GM19324 (cell line): Measurements from ENCODE around the gene SIRT7.
"Not testable (repeated sequence)": the region's sequence is repeated elsewhere in the genome, so short reads cannot be mapped to it uniquely, and the experiment has no call there.

Experiments
- ATAC-seq: cut with Tn5 transposase; IDR thresholded peaks from one replicate; pipeline ENCODE4 v1.9.1; 2021; ENCODE audit warnings: mild to moderate bottlenecking, moderate library complexity; ENCODE audit not compliant: unreplicated experiment, low FRiP score

Gene SIRT7

DNA sequence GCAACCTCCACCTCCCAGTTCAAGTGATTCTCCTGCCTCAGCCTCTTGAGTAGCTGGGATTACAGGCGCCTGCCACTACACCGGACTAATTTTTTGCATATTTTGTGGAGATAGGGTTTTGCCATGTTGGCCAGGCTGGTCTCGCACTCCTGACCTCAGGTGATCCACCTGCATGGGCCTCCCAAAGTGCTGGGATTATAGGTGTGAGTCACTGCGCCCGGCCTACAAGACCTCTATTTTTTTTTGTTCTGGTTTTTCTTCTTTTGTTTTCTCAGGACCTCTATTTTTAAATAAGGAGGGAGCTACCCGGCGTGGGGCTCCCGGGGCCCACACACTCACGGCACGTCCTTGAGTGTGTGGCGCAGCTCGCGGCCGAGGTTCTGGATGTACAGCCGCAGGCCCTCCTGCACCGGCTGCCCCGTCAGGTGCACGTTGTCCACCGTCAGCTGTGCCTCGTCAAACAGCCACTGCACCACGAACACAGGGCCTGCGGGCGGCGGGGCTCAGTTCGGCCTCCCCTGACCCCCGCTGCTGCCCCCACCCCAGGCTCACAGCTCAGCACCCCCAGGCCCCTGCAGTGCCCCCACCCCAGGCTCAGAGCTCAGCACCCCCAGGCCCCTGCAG lies 37.2 kb upstream of the SIRT7 start:
- ATAC-seq = no peak

DNA sequence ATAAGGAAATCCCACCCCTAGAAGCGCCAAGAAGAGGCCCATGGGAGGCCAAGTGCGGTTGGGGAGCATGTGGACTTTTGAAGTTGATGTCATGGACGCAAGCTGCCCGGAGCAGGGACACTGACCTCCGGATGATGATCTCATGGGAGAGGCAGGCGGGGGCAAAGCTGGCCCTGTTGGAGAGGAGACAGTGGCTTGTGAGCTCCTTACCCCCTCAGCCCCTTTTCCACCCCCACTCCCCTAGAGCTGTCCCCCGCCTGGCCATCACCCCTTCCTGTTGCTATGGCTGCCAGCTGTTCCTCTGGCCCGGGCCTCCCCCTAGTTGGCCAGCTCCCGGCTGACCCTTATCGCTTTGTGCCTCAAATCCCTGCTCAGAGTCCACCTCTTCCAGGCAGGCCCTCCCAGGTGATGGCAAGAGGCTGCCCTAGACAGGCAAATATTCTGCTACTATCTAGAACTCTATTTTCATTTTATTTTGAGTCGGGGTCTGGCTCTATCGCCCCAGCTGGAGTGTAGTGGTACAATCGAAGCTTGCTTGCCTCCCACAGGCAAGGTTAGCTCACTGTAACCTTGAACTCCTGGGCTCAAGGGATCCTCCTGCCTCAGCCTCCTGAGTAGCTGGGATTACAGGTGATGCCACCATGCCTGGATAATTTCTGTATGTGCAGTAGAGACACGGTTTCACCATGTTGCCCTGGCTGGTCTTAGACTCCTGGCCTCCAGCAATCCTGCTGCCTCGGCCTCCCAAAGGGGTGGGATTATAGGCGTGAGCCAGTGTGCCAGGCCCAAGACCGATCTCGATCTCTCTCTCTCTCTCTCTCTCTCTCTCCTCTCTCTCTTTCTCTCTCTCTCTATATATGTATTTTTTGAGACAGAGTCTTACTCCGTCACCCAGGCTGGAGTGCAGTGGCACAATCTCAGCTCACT lies 36.4 kb upstream of the SIRT7 start:
- ATAC-seq = no peak

DNA sequence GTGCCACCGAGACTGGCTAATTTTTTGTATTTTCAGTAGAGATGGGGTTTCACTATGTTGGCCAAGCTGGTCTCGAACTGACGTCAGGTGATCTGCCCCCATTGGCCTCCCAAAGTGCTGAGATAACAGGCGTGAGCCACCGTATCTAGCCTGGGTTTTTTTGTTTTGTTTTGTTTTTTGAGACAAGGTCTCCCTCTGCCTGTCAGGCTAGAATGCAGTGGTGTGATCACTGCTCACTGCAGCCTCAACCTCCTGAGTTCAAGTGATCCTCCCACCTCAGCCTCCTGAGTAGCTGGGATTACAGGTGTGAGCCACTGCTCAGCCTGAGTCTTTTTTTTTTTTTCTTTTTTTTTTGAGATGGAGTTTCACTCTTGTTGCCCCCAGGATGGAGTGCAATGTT lies 35.5 kb upstream of the SIRT7 start:
- ATAC-seq = not testable (repeated sequence)

DNA sequence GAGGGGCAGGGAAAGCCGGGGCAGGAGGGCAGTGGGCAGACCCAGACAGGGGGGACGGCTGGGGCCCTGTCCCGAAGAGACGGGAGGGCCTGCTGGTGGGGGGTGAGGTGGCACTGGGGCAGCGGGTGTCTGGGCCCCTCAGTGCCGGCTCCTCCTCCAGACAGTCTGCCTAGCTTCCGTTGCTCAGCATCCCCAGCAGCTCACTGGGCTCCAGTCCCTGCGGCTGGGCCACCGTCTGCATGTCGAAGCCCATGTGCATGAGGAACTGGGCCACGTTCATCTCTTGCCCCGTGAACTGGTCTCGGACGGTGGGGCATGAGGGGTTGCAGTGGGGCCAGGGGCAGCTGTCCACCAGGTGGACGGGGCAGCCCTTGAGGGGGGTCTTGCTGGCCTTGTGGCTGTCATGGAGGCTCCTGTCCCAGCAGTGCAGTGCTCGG lies 34.8 kb upstream of the SIRT7 start:
- no peak for ATAC-seq

DNA sequence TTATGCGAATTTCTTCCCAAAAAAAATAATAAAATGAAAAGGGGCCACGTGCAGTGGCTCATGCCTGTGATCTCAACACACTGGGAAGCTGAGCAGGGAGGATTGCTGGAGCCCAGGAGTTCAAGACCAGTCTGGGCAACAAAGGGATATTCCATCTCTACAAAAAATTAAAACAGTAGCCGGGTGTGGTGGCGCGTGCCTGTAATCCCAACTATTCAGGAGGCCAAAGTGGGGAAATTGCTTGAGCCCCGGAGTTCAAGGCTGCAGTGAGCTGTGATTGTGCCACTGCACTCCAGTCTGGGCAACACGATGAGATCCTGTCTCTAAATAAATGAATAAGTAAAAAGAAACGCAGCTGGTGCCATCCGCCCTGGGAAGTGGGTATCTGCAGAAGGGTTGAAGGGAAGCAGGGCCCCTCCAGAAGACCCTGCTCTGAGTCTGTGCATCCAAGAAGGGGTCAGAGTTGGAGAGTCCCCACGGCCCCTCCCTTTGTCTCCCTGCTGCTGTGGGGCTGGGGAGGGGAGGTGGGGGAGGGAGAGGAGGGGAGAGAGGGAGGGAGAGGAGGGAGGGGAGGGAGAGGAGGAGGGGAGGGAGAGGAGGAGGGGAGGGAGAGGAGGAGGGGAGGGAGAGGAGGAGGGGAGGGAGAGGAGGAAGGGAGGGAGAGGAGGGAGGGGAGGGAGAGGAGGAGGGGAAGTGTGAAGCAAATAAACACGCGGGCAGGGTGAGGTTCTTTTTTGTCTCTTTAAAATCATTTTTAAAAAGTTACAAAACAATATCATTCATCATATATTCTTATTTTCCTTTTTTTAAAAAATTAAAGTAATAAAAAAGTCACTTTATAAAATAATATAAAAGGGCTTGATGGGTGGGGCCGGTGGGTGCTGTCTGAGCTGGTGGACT lies 34.1 kb upstream of the SIRT7 start:
- ATAC-seq = no peak

DNA sequence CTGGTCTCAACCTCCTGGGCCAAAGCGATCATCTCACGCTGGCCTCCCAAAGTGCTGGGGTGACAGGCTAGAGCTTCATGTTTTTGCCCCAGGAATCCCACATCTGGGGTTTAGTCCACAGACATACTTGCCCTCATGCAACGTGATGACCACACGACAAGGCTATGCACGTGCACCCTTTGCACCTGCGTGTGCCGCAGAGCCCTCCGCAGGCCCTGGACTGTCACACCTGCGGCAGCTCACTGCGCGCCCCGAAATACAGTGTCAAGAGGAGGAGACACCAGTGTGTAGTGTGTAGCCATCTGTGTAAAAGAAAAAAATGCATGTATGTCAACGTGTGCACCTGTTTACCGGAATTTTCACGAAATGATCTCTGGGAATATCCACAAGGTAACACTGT lies 32.5 kb upstream of the SIRT7 start:
- ATAC-seq = no peak

DNA sequence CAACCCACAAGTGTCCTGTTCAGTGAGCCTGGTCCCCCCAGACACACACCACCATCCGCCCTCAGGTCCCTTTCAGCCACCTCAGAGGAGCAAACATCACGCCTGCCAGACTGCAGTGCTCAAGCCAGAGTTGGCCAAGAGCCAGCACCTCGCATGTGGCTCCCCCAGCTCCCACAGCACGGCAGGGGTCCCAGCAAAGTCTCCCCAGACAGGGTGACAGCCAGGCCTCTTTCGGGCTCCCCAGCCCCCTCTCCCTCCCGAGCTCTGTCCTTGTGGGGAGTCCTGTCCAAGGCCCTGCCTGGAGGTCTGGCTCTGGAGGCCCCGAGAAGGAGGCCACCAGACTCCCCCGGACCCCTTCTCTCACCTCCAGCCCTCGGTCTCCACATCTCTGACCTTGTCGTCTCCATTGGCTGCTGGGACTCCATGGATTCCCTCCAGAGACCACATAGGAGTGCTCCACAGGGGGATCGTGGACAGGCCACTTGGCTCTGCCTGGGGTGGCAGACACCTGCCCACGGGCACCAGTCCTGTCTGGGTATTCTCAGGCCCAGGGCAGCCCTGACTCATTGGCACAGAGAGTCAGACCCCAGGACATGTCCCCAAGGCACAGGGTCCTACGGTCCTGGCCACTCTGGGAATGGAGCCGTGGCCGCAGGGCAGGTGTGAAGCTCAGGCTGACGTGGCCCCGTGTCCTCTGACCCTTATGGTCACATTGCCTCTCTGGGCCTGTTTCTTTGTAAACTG lies 30.8 kb upstream of the SIRT7 start:
- ATAC-seq = no peak

DNA sequence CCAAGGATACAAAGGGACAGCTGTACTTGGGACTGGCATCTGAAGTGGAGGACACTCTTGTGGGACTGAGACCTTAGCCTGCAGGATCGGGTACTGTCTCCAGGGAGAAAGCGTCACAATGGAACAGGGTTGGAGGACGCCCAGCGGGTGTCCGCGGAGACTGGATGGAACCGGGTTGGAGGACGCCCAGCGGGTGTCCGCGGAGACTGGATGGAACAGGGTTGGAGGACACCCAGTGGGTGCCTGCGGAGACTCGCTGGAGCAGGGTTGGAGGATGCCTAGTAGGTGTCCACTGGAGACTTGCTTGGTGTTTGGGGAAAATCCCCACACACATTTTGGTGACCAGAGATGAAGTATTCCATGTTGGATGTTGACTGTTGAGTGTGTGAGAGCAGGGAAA lies 29.2 kb upstream of the SIRT7 start, which contains the start of gene MYADML2:
TSS of gene MYADML2 (minus strand) at position 45 of the 400 bp plus-strand sequence. CDS start 5,492 bp downstream, outside the sequence.
- ATAC-seq = no peak

DNA sequence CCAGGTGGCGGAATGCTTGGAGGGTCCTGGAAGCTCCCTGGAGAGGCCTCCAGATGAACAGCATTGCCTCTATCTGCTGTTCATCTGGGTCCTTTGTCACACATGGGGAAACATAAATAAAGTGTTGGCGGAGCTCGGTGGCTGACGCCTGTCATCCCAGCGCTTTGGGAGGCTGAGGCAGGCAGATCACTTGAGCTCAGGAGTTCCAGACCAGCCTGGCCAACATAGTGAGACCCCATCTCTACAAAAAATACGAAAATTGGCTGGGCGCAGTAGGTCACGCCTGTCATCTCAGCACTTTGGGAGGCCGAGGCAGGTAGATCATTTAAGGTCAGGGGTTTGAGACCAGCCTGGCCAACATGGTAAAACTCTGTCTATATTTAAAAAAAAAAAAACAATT lies 26.9 kb upstream of the SIRT7 start:
- no peak for ATAC-seq

DNA sequence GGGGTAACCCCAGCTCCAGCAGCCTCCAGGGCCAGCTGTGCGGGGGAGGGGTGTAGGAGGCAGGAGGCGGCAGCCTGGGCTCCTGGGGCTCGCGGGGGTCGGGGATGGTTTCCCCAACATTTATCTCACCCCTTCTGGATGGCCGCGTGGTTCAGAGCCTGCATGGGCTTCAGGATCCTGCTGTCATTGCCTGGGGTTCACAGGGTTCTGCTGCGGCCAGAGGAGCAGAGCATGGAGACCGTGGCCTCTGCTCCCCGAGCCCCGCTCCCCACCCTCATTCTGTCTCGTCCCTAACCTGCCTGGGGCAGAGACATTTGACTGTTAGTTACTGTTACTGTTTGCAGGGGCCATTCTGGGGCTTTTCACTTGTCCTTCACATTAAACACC lies 24.2 kb upstream of the SIRT7 start:
- no peak for ATAC-seq

DNA sequence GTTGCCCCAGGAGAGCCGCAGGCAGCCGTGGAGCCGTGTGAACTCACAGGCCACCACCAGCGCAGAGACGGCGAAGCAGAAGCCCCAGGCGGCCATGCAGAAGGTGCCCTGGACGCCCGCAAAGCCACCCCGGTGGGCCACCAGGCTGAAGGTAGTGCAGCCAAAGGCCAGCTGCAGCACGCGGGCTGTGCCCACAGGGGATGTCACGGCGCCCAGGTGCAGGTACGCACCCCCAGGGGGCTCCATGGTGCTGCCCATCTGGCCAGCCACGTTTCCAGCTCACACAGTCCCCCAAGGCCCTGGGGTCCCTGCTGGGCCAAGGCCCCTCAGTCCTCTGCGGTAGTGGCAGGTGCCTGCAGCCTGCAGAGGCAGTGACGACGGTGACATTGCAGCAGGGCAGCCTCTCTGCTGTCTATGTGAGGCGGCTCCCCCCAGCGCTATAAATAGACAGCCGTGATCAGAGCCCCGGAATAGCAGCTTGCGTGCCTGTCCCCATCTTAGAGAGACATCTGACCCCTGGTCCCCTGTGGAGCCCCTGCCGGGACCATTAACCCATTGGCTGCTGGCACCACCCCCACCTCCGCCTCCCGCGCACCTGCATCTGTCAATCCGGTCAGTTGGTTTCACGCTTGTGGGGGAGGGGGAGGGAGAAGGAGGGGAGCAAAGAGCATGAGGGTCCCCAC lies 23.6 kb upstream of the SIRT7 start:
- ATAC-seq = no peak

DNA sequence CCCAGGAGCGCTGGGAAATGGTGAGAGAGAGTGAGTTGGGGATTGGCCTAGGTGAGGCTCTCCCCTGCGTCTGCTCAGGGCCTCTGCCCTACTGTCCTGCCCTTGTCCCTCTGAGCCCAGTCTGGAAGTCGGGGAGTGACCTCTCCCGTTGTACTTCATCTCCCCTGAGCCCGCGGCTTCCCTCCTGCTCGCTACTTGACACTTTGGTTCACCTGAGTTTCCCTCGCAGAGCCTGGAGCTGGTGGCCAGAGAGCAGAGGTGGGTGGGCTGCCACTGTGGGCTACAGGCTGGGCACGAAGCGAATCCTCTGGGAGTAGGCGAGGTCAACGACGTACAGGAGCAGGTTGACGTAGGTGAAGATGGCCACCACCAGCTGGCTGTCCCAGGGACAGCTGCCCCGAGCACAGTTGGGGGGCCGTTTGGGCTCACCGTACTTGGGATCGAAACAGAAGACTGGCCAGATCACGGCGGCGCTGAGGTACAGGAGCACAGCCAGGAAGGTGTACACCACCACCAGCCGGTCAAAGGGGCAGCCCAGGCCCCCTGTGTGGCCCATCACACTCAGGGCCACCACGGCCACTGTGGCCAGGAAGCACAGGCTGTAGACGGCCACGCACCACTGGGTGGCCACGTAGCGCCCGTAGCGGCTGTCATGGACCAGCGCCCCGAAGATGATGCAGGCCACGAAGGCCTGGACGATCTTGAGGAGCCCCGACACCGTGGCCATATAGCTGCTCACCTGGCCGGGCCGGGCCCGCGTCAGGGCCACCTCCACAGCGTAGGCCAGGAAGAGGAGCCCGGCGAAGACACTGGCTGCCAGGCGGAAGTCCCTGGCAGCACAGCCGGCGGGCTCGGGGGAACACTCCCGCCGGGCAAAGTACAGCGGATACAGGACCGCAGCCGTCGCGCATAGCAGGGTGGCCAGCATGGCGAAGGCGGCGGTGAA lies 22.8 kb upstream of the SIRT7 start:
- ATAC-seq = no peak

DNA sequence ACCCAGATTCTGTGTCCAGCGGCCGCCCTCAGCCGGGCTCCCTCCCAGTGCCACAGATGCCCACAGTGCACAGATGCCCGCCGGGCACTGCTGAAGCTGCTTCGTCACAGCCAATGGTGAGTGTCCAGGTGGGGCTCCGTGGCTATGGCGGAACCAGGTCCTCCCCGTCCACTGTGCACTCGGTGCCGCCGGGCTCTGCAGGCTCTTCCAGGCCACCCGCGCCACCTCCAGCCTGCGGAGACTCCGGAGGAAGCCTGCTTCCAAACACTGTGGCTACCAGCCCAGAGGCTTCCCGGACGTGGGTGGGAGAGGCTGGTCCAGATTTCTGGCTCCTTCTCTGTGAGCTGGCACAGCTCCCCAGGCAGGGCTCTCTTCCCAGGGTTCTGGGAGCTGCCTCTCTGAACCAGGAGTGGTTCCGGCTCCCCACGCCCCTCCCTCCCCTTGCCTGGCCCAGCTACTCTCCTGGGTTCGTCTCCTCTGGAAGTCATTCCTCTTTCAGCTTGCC lies 22.0 kb upstream of the SIRT7 start:
- ATAC-seq = no peak

DNA sequence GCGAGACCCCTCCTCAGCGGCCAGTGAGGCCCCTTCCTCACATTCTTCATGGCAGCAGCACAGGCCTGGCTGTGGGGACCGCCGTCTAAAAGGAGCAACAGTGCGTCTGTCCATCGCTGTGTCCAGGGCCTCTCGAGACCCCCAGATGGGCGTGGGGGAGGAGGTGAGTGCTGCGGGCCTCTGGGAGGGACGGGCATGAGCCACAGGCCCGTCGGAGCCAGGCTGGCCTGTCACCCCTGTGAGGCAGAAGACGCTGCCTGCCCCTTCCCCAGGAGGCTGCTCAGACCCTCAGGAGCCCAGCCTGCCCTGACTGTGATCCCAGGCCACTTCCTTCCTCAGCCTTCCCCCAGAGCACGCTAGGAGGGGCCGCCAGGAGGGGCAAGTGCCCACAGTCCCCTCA lies 21.2 kb upstream of the SIRT7 start:
- no peak for ATAC-seq

DNA sequence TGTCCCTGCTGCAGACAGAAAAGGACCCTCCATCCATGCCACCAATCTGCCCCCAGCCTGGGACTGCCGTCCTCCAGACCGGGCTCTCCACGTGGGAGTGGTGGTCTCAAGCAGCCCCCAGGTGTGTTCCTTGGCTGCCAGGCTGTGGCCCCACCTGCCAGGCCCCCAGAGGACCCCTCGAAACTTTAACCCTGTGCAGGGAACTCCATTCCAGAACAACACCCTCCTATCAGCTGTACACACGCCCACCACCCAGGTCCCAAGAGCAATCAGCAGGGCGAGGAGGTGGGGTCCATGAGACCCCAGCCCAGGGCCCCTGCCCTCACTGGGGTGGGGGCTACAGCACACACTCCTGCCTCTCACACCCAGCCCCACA lies 17.7 kb upstream of the SIRT7 start:
- ATAC-seq = no peak

DNA sequence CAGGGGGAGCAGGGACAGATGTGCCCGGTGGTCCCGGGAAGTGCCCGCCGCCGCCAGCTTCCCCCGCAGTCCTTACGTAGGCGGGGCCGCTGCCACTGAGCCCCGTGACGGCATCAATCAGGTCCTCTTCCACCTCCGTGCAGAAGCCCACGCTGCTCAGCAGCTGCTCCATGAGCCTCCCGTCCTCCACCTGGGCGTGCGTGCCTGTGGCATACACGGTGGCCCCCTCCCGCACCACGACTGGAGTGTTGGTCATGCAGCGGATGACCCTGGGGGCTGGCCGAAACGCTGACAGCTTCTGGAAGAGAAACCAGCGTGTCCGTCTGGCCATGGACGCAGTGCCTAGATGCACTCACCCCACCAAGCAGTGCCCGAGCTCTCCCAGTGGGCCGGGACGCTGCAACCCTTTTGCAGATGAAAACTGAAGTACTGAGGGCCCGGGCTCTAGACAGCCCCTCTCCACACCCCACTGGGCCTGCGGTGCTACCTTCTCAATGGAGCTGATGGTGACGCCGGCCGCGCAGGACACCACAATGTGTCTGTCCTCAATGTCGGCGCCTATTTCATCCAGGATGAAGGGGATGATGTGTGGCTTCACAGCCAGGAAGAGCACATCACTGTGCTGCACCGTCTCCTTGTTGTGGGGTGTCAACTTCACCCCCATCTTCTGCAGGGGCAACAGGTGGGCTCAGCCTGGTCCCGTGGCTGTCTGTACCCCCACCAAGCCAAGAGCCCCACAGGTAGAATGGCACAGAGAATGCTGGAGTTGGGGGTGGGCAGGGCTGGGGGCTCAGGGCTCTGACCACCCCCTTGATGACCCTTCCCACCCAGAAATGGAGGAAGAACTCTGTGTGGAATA lies 17.1 kb upstream of the SIRT7 start:
- no peak for ATAC-seq

DNA sequence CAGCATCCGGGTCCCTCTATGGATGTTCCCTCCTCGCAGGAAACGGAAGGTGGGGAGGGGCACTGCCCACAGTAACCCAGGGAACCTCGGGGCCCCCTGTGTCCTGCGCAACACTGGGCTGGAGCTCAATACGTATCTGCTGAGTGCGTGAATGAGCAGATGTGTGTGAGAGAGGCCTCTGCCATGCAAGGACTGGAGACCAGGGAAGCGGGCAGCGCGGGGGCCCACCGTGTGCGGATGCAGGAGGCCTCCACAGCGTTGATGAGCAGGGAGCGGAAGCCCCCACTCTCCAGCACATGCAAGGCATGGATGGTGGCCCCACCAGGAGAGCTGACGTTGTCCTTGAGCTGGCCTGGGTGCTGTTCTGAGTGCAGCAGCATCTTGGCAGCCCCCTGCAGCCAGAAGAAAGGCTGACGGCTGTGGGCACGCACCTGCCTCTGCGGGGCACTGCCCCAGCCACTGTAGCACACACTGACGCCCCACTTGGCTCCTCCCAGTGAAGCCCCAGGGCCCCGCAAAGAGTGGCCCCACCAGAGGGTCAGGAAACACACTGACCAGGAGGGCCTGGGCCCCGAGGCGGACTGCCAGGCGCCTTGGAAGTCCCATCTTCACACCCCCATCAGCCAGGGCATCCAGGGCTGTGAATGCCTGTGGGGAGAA lies 16.3 kb upstream of the SIRT7 start:
- no peak for ATAC-seq
